Inflammatory macrophage treated with lipopolysaccharide for 1 hour (primary cell): ENCODE results near the gene LIME1.

Experiments used
- DNase-seq, 2 donors: peaks; one replicate each; pipeline ENCODE4 v3.0.0-alpha.2; 2020 to 2022

LIME1 gene

DNA sequence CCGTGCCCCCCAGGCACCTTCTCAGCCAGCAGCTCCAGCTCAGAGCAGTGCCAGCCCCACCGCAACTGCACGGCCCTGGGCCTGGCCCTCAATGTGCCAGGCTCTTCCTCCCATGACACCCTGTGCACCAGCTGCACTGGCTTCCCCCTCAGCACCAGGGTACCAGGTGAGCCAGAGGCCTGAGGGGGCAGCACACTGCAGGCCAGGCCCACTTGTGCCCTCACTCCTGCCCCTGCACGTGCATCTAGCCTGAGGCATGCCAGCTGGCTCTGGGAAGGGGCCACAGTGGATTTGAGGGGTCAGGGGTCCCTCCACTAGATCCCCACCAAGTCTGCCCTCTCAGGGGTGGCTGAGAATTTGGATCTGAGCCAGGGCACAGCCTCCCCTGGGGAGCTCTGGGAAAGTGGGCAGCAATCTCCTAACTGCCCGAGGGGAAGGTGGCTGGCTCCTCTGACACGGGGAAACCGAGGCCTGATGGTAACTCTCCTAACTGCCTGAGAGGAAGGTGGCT is 39.1 kb upstream of the LIME1 start:
- no peak for DNase-seq

- DNase-seq: no peak
These were observed 38.5 kb upstream of the LIME1 start for GRCh38 chr20:63697868-63698545.

DNA sequence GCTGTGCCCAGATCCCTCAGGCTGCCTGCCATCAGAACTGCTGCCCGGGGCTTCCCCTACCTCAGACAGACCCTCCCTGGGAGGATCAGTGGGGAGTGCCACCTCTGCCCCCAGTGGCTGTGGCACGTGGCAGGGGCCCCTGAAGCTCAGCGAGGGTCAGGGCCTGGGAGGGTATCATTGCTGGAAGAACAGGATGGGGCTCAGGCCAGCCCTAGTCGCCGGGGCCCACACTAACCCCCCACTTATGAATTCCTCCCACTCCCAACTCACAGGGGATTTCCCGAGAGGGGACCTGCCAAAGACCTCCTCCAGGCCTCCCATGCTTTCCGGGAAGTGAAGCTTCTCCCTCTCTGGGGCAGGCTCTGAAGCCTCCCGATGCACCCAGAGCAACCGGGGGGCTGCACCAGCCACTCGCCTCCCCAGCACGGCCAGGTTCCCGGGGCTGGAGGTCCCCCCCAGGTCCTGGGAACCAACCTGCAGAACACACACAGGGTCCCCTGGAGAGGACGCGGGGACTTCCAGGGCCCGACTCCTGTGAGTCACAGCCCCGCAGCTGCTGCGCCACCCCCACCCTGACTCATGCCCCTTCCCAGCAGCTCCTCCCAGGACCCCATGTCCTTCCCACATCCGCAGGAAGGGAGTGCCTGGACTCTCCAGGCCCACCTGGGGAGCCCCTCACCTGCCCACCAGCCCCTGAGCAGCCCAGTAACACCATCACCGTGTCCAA is 37.6 kb upstream of the LIME1 start:
- DNase-seq: peak; percentile 18 to 42

- no peak for DNase-seq
These were observed 36.8 kb upstream of the LIME1 start for GRCh38 chr20:63699466-63700198.

- no peak for DNase-seq
These were observed 36.0 kb upstream of the LIME1 start for GRCh38 chr20:63700199-63701050.

DNA sequence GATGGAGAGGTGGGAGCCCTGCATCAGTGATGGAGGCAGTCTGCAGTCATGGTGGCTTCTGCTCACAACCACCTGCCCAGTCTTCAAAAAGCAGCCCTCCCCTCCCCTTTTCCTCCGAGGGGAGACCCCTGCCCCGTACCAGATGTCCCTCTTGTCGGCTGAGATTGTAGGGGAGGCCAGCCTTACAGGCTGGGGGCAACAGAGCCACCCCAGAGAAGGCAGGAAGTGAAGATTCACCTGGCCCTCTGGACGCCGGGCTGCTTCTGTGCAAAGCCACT is 35.5 kb upstream of the LIME1 start:
- no peak for DNase-seq

- no peak for DNase-seq
These were observed 35.0 kb upstream of the LIME1 start for GRCh38 chr20:63701329-63702035.

DNA sequence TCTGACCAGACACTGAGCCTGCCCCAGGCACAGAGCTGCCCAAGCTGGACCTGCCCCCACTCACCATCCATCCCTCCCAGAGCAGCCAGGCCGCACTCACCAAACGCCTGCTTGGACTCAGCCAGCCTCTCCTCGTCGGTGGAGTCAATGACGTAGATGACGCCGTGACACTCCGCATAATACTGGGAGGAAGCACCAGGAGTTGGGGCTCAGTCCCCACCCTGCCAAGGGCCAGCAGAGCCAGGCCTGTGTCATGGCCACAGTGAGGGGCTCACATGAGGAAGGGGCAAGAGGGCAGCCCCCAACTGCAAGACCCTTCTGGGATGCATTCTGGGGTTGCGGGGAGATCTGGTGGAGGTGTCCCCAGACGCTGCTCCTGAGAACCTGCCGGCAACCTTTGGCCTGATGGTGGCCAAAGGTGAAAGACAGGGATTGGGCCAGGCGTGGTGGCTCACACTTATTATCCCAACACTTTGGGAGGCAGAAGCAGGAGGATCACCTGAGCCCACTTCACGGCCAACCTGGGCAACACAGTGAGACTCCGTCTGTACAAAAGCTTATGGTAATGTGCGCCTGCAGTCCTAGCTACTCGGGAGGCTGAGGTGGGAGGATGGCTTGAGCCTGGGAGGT is 34.3 kb upstream of the LIME1 start:
- no peak for DNase-seq

- DNase-seq: no peak
These were observed 33.6 kb upstream of the LIME1 start for GRCh38 chr20:63702751-63703470.

GRCh38 chr20:63703471-63703975 is 32.9 kb upstream of the LIME1 start:
- DNase-seq: no peak

GRCh38 chr20:63703976-63704748 is 32.3 kb upstream of the LIME1 start:
- DNase-seq: no peak

DNA sequence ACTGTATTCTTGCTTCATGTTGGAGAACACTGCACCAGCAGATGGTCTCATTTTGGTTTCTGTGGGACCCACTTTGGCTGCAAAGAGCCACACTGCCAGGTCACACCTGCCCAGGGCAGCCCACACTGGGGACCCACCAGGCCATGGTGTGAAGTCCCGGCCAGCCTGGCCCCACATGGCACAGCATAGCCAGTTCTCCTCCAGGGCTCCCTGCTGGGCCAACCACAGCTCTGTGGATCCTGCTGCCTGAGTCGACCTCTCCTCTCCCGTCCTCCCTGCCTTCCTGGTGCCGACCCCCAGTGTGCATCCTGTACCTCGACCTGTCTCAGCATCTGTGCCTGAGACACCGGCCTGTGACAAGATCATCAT is 31.7 kb upstream of the LIME1 start:
- no peak for DNase-seq

DNA sequence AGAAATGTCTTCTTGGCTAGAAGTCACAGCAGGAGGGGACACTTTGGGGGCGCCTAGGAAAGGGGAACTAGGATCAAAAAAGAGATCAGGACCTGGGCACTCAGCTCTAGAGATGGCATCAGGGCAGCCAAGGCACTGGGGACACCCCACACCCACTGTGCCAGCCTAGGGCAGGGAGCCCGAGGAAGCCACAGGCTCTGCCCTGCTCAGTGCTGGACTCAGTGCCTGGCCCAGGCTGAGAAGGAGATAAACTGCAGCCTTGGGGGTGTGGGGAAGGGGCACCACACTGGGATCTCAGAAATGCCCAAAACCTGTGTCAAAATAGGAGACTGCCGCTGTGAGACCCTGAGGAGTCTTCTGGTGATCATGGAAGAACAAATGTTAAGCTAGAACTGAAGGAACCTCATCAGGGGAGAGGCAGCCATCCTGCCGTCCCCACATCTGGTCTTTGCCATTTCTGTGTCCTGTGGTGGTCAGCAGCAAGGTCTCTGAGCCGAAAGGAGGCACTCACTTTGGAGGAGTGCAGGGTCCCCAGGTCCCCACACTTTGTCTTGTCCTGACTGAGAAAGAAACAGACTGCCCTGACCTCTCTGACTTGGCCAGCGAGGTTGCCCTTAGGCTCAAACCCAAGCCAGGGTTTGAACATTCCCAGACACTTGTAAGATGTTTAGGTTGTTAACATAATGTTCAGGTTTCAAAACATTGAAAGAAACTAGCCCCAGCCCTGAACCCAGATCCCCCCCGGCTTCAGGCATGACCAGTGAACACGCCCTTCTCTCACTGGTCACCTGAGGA is 31.0 kb upstream of the LIME1 start:
- no peak for DNase-seq

- DNase-seq: no peak
These were observed 30.3 kb upstream of the LIME1 start for GRCh38 chr20:63706027-63706695.

- DNase-seq: peak; percentile 75 to 79
These were observed 29.5 kb upstream of the LIME1 start for GRCh38 chr20:63706852-63707557.

DNA sequence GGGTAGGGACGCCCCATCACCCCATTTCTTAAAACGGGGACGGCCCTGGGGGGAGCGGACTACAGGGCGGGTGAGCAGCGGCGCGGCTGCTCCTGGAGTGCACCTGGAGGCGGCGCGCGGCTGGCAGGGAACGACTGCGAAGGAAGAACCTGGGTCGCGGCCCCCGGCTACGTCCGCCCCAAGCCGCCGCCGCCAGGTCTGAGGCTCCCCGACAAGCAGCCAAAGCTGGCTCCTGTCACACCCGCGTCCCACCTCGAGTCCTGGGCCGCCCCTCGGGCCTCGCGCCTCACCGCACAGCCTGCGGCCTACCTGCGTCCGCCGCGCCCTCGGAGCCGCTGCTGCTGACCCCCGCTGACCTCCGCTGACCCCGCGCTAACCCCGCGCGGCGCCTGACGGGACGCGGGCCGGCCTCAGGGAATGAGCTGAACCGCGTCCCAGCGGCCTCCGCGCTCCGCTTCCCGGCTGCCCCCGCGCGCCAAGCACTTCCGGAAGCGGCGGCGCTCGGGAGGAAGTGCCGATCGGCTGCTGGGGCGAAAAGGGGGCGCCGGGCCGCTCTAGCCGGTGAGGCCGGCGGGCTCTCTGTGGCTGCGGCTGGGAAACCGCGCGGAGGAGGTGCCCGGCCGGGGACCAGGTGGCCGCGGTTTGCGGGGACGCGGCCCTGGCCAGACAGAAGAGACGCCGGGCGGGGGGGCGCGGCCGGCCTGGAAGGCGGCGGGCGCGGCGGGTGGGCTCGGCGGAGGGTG is 28.7 kb upstream of the LIME1 start, which contains the start of the genes ARFRP1 and ZGPAT:
Gene ARFRP1, minus strand, starts transcription at position 419 of the 743 bp plus-strand sequence. CDS start 885 bp downstream, outside the sequence.
Gene ZGPAT, plus strand, starts transcription at position 482 of the 743 bp plus-strand sequence. CDS start 542 bp downstream, outside the sequence.
- peak; percentile 86 to 92 for DNase-seq
